Measurements from ENCODE around the gene VGLL4.

The VGLL4 gene

GRCh38 chr3:11546657-11547302 is 96.9 kb downstream of the VGLL4 start:
- no peak for DNase-seq

- no peak for DNase-seq
These were observed 98.4 kb downstream of the VGLL4 start for GRCh38 chr3:11545186-11545851.

- peak; percentile 69 for DNase-seq
These were observed 99.1 kb downstream of the VGLL4 start for GRCh38 chr3:11544412-11545181.

- DNase-seq = no peak
These were observed 99.7 kb downstream of the VGLL4 start for GRCh38 chr3:11543948-11544387.

- DNase-seq = no peak
These were observed 100.4 kb downstream of the VGLL4 start for GRCh38 chr3:11543141-11543947.

GRCh38 chr3:11542551-11542950 is 101.2 kb downstream of the VGLL4 start:
- no peak for DNase-seq

- DNase-seq = no peak
These were observed 102.1 kb downstream of the VGLL4 start for GRCh38 chr3:11541321-11542303.

- no peak for DNase-seq
These were observed 104.0 kb downstream of the VGLL4 start for GRCh38 chr3:11539677-11540076.

- DNase-seq = no peak
These were observed 104.5 kb downstream of the VGLL4 start for GRCh38 chr3:11539218-11539617.

GRCh38 chr3:11538581-11538980 is 105.1 kb downstream of the VGLL4 start:
- no peak for DNase-seq

GRCh38 chr3:11536936-11537612 is 106.6 kb downstream of the VGLL4 start:
- DNase-seq = no peak

GRCh38 chr3:11536132-11536935 is 107.4 kb downstream of the VGLL4 start:
- no peak for DNase-seq

GRCh38 chr3:11535243-11535960 is 108.3 kb downstream of the VGLL4 start:
- no peak for DNase-seq

- no peak for DNase-seq
These were observed 109.0 kb downstream of the VGLL4 start for GRCh38 chr3:11534793-11535101.

GRCh38 chr3:11534011-11534792 is 109.5 kb downstream of the VGLL4 start:
- no peak for DNase-seq

GRCh38 chr3:11532931-11533391 is 110.8 kb downstream of the VGLL4 start:
- DNase-seq = no peak

GRCh38 chr3:11530153-11530721 is 113.5 kb downstream of the VGLL4 start:
- no peak for DNase-seq

- DNase-seq = no peak
These were observed 114.4 kb downstream of the VGLL4 start for GRCh38 chr3:11529281-11529680.
